HG03159 (cell line): Measurements from ENCODE around the gene GP1BB.
"Not testable (repeated sequence)": the region's sequence is repeated elsewhere in the genome, so short reads cannot be mapped to it uniquely, and the experiment has no call there.

ENCODE experiments used
- ATAC-seq: cut with Tn5 transposase; IDR thresholded peaks from one replicate; pipeline ENCODE4 v1.9.1; 2021; ENCODE audit warnings: mild to moderate bottlenecking, moderate library complexity; ENCODE audit not compliant: unreplicated experiment

GP1BB gene

GRCh38 chr22:19693581-19693980 lies 29.8 kb upstream of the GP1BB start:
- no peak for ATAC-seq

- no peak for ATAC-seq
Measured at GRCh38 chr22:19693981-19694670, 29.2 kb upstream of the GP1BB start.

- ATAC-seq: no peak
Measured at GRCh38 chr22:19694696-19695095, 28.6 kb upstream of the GP1BB start.

GRCh38 chr22:19696504-19697276 lies 26.6 kb upstream of the GP1BB start:
- no peak for ATAC-seq

- ATAC-seq: not testable (repeated sequence)
Measured at GRCh38 chr22:19697871-19698270, 25.5 kb upstream of the GP1BB start.

GRCh38 chr22:19700790-19701419 lies 22.4 kb upstream of the GP1BB start:
- no peak for ATAC-seq

- ATAC-seq: no peak
Measured at GRCh38 chr22:19701420-19702145, 21.8 kb upstream of the GP1BB start.

GRCh38 chr22:19703869-19704268 lies 19.5 kb upstream of the GP1BB start:
- ATAC-seq: no peak

GRCh38 chr22:19704355-19705015 lies 18.9 kb upstream of the GP1BB start:
- ATAC-seq: no peak

GRCh38 chr22:19705181-19705934 lies 18.0 kb upstream of the GP1BB start:
- ATAC-seq: no peak

GRCh38 chr22:19706661-19707151 lies 16.6 kb upstream of the GP1BB start:
- no peak for ATAC-seq

- no peak for ATAC-seq
Measured at GRCh38 chr22:19707347-19708290, 15.7 kb upstream of the GP1BB start.

GRCh38 chr22:19708321-19709011 lies 14.9 kb upstream of the GP1BB start:
- no peak for ATAC-seq

GRCh38 chr22:19709063-19709769 lies 14.1 kb upstream of the GP1BB start:
- ATAC-seq: no peak

GRCh38 chr22:19710020-19710768 lies 13.1 kb upstream of the GP1BB start:
- ATAC-seq: no peak

GRCh38 chr22:19710769-19711106 lies 12.6 kb upstream of the GP1BB start:
- ATAC-seq: no peak

GRCh38 chr22:19713245-19713644 lies 10.1 kb upstream of the GP1BB start:
- ATAC-seq: no peak
